ENCODE results near the gene PRDM16. TPM values are rescaled to one million over a fixed set of nuclear protein-coding genes. Genes with fewer than 3 reads are reported as not detected.

Gene PRDM16
- total RNA-seq, 1 experiment from 2014 or later, result 0.17 TPM

GRCh38 chr1:3132660-3133059, 63.7 kb downstream of the PRDM16 start:
- no peak for DNase-seq
- H2BK5ac ChIP-seq (ENCODE audit: insufficient read length, low read length), result no peak overlapping the region
- no peak overlapping the region for H2BK15ac ChIP-seq (ENCODE audit: low read depth, low read length)
- no peak for TF ChIP-seq CTCF (conservative IDR thresholded peaks at IDR 0.05)
- no peak overlapping the region for H2BK120ac ChIP-seq (ENCODE audit: low read depth, low read length, poor library complexity, severe bottlenecking)
- no peak overlapping the region for H3K4ac ChIP-seq (ENCODE audit: low read depth, low read length)
- no peak overlapping the region for H3K56ac ChIP-seq (ENCODE audit: insufficient read length, low read depth, low read length)
- H4K5ac ChIP-seq (ENCODE audit: insufficient read length, low read depth, low read length), result no peak overlapping the region
- H3K23ac ChIP-seq (ENCODE audit: insufficient read length, low read depth, low read length), result no peak overlapping the region
- H2BK12ac ChIP-seq (ENCODE audit: insufficient read length, low read depth, low read length), result no peak overlapping the region
- H4K91ac ChIP-seq (ENCODE audit: insufficient read length, low read depth, low read length), result no peak overlapping the region
- no peak overlapping the region for H3K14ac ChIP-seq (ENCODE audit: insufficient read depth, low read length)
- no peak overlapping the region for H2BK20ac ChIP-seq (ENCODE audit: low read depth, low read length, poor library complexity, severe bottlenecking)
- no peaks in the 10 kb centered on the region for H3K36me3 Mint-ChIP-seq (ENCODE audit: insufficient read depth in 1 of 3, low read depth in 3 of 3)
- H3K79me2 ChIP-seq (ENCODE audit: insufficient read depth, low read length), result no peaks in the 10 kb centered on the region
- no peaks in the 10 kb centered on the region for H4K20me1 ChIP-seq (ENCODE audit: control insufficient read depth, insufficient read depth, insufficient read length)
- no CpG with 5 or more reads among the region's 12 CpGs for WGBS (ENCODE audit: extremely low coverage, insufficient read length, low lambda C conversion rate)
- no peak overlapping the region for H3K18ac ChIP-seq (ENCODE audit: insufficient read length, low read depth, low read length)
- H3K27ac Mint-ChIP-seq, result no peak overlapping the region; a peak in 1 of 7 replicates
- H2AK5ac ChIP-seq (ENCODE audit: insufficient read length, low read length), result no peak overlapping the region
- H3T11ph ChIP-seq (ENCODE audit: low read length), result no peak overlapping the region
- H2AFZ ChIP-seq (ENCODE audit: low read length), result no peak overlapping the region
- no peak overlapping the region for H3K4me2 ChIP-seq (ENCODE audit: insufficient read depth, insufficient read length, low read length)
- no peak overlapping the region for H3K4me3 Mint-ChIP-seq
- H3K79me1 ChIP-seq (ENCODE audit: insufficient read depth, low read depth, low read length, poor library complexity, severe bottlenecking), result no peaks in the 10 kb centered on the region
- H3K4me1 ChIP-seq (ENCODE audit: insufficient read depth, low read length), result no peaks in the 10 kb centered on the region; the same call in 1 of the 2 replicates
- no peaks in the 10 kb centered on the region; a peak in 1 of 5 replicates for H3K9me3 Mint-ChIP-seq
- H3K4me1 Mint-ChIP-seq, result peaks cover 3 to 12% of the 10 kb centered on the region in 2 experiments
- H3K23me2 ChIP-seq (ENCODE audit: insufficient read length, low read depth, low read length, poor library complexity, severe bottlenecking), result no peaks in the 10 kb centered on the region
- H4K8ac ChIP-seq (replicated peaks; ENCODE audit: insufficient read length, low read depth, low read length), result no peak overlapping the region
- no peaks in the 10 kb centered on the region for H3K27me3 ChIP-seq (ENCODE audit: insufficient read depth, low read length)
- H3K27ac ChIP-seq (ENCODE audit: insufficient read length, low read depth, low read length), result no peak overlapping the region
- no peaks in the 10 kb centered on the region for H3K9me3 ChIP-seq (ENCODE audit: control insufficient read depth, low read depth, low read length)
- H3K9ac ChIP-seq (ENCODE audit: extremely low read depth, insufficient read length, low read length), result no peak overlapping the region
- peaks cover 3% of the 10 kb centered on the region; the same call in 1 of the 2 replicates for H3K27me3 Mint-ChIP-seq (ENCODE audit: low read depth)

Measured in H9 (cell line).